Right hindlimb (tissue), 1 donor: ENCODE measurements around the gene ADI1.
"Not testable (repeated sequence)": the region's sequence is repeated elsewhere in the genome, so short reads cannot be mapped to it uniquely, and the experiment has no call there.

Experiments
- DNase-seq: peaks from one replicate; pipeline ENCODE4 v3.0.0-alpha.2; 2018

Gene ADI1

GRCh38 chr2:3461801-3462492, 57.4 kb downstream of the ADI1 start:
- DNase-seq: no peak

GRCh38 chr2:3460831-3461800, 58.2 kb downstream of the ADI1 start:
- DNase-seq: no peak

- no peak for DNase-seq
Measured at GRCh38 chr2:3460156-3460555, 59.2 kb downstream of the ADI1 start.

- no peak for DNase-seq
Measured at GRCh38 chr2:3459185-3460015, 59.9 kb downstream of the ADI1 start.

GRCh38 chr2:3458396-3459184, 60.7 kb downstream of the ADI1 start:
- no peak for DNase-seq

GRCh38 chr2:3457524-3458395, 61.6 kb downstream of the ADI1 start:
- DNase-seq: no peak

- no peak for DNase-seq
Measured at GRCh38 chr2:3456125-3456524, 63.2 kb downstream of the ADI1 start.

GRCh38 chr2:3454802-3455201, 64.5 kb downstream of the ADI1 start:
- no peak for DNase-seq

- DNase-seq: not testable (repeated sequence)
Measured at GRCh38 chr2:3454005-3454404, 65.3 kb downstream of the ADI1 start.

- no peak for DNase-seq
Measured at GRCh38 chr2:3453190-3453999, 65.9 kb downstream of the ADI1 start.

- no peak for DNase-seq
Measured at GRCh38 chr2:3451926-3452671, 67.2 kb downstream of the ADI1 start.

- no peak for DNase-seq
Measured at GRCh38 chr2:3451169-3451568, 68.2 kb downstream of the ADI1 start.

GRCh38 chr2:3450385-3451010, 68.8 kb downstream of the ADI1 start:
- no peak for DNase-seq

- no peak for DNase-seq
Measured at GRCh38 chr2:3449936-3450335, 69.4 kb downstream of the ADI1 start.

GRCh38 chr2:3449086-3449485, 70.2 kb downstream of the ADI1 start:
- no peak for DNase-seq

GRCh38 chr2:3448441-3448911, 70.9 kb downstream of the ADI1 start:
- not testable (repeated sequence) for DNase-seq

- DNase-seq: no peak
Measured at GRCh38 chr2:3447789-3448317, 71.5 kb downstream of the ADI1 start.
